Stimulated activated CD8-positive, alpha-beta memory T cell treated with anti-CD3 and anti-CD28 coated beads, Interleukin-12 subunit alpha, Interleukin-12 subunit beta, amount 100 ng/mL, for 1 hour (primary cell): ENCODE results near the gene CNOT10.
"Not testable (repeated sequence)": the region's sequence is repeated elsewhere in the genome, so short reads cannot be mapped to it uniquely, and the experiment has no call there.

Experiments
- DNase-seq: peaks from one replicate; pipeline ENCODE4 v3.0.0-alpha.2; 2020; ENCODE audit warnings: low read depth

CNOT10 gene

DNA sequence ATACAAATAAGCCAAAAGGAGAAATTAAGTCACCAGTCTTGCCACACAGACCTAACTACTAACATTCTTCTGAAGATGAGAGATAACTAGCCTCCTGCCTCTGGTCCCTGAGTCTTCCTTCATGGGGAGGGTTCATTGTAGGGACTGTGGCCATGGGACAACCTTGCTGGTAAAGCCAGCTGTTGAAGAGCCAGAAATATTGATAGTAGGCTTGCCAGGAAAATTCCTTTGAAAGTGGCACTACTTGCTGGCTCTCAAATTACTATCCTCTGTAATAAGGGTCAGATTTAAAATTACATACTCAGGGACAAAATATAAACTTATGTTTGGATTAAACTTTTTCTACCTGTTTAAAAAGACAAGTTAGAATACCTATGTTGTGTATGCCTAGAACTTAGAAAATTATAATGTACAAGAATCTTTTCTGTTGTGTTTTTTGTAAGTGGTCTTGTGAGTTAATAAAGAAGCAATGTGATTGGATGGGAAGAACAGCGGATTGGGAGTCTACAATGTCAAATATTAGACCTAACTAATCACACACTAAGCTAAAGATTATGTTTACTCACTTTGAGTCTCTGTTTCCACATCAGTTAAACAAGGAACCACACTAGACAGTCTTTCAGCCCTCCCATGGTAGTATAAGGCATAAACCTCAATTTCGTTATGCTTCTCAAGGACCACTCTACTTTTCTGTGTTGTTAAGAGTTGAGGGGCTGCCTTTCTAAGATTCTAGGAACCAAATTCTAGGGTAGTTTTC lies 72.8 kb downstream of the CNOT10 start:
- no peak for DNase-seq

DNA sequence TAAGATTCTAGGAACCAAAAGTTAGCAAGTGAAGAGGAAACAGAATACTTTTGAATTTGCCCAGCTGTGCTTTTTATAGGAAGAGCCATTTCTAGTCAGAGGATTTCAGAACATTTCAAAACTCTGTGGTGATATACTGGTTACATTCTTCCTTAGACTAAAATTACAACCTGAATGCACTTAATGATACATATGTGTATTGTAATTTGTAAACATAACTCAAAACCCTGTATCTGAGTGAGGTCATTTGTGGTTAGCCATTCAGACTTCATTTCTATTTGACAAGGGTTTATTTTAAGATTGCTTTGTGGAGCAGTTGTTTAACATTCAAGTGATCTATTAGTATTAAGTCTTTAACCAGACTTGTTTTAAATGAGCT lies 73.4 kb downstream of the CNOT10 start:
- no peak for DNase-seq

DNA sequence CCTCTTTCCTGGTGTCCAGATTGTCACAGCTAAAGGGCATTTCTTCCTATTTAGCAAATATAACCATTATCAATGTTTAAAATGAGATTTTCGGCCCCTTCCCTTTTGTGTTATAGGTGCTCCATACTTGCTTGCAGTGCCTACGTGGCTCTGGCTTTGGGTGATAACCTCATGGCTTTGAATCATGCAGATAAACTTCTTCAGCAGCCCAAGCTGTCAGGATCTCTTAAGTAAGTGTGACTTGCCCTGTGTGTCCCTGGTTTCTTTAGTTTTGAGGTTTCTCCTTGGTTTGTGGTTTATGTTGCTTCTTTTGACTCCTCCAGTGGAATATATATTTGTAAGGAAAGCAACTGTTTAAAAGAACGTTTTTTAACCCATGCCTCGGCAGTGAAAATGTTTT lies 74.4 kb downstream of the CNOT10 start:
- DNase-seq = no peak

DNA sequence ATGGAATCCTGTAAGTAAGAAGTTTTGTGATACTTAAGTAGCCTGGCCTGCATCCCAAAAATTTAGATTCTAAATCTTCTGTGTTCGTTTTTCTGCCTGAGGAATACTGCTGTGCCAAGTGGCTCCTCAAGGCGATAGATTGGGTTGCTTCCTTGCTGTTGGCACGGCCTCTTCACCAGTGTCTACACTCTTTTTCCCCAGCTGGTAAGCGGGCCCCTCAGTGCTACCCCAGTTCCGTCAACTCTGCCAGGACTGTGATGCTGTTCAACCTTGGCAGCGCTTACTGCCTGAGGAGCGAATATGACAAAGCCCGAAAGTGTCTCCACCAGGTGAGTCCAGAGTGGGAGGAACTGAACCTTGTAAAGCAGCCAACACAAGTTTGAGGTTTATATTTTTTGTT lies 79.5 kb downstream of the CNOT10 start:
- DNase-seq = no peak

DNA sequence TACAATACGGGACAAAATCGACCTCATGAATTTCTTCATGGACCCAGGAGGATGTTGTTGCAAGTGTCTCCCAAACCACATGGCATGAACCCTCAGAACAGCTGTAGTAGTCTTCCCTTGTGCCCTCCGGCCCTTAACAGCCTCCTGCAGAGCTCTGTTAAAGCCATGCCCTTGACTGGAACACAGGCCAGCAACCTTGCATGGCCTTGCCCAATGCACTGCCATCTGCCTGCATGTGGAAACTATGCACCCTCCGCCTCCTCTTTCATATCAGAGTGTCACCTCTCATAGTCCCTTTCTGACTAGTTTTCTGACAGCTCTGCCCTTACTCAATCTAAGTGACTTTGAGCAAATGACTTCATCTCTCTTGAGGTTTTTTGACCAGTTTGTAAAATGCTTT lies 93.4 kb downstream of the CNOT10 start:
- no peak for DNase-seq

DNA sequence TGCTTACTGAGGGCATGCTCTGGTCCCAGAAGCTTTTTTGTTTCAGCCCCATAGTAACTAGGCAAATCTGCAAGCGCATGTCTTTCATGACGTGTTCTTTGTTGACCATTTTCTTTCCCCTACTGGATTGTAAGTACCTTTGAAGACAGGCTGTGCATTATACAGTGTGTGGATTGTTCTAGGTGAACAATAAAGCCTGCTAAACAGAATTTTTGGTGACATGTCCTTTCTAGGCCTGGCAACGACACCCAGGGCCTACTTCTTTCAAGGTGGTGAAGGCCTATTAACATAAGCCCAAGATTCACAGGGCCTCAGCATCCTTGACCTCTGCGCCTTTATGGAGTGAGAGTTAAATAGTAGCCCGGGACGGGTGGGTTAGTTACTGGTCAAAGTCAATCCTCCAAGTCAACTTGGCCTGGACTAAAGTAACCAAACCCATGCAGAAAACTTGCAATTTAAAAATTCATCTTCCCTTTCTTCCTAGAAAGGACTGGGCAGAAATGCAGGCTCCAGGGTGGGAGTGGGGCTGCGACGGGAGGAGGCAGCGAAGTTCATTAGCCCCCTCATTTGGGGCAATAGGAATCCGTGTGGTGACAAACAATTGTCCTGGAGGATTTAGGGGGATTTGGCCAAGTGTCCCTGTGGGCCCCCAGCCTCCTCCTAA lies 95.2 kb downstream of the CNOT10 start:
- DNase-seq = no peak

DNA sequence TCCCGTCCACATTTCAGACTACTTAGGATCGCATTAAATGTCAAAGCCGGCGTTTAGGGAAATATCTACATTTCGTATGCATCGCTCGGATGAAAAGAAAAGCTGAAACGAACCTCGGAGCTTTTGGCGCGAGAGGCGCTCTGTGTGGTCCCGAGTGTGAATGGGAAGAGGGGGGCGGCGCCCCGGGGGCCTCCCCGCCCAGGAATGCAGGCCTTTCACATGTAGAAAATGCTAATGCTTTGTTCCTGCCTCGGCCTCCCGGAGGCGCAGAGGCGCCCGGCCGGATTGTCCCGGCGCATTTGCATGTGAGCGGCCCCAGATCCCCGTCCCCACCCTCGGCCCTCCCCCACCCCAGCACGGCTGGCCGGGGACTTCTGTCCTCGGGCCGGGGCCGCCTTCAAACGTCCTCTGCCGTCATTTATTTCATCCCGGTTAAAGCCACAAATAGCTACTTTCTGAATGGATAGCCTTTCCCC lies 95.8 kb downstream of the CNOT10 start:
- DNase-seq = no peak

DNA sequence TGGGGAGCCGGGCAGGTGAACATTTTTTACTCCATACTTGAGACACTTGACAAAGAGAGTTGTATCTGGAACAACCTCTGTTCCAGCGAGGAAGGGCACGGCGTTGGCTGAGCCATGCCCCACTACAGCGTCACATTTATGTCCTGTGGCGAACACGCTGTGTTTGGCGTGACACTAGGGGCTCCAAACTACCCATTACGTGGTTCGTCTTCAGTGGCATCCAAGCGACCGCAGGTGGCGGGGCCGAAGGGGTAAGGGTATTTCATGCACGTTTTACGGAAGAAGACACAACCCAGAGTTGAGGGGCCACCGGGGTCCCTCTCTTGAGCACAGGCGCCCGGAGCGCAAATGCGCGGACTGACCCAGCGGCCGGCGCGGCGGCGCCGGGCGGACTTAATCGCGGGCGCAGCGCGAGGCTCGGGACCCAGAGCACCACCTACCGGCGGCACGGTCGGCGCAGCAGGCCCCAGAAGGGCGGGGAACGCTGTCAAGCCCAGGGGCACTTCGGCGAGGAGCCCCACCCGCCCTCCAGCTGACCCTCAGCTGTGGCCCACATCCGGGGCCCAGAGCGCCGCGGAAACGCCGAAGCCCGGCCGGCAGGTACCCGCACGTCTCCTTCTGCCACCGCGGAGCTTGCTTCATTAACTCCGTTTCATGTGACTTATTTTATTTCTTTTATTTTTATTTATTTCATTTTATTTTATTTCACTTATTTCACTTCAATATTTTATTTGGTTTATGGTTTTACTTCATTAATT lies 96.4 kb downstream of the CNOT10 start:
- peak; percentile 42 for DNase-seq

DNA sequence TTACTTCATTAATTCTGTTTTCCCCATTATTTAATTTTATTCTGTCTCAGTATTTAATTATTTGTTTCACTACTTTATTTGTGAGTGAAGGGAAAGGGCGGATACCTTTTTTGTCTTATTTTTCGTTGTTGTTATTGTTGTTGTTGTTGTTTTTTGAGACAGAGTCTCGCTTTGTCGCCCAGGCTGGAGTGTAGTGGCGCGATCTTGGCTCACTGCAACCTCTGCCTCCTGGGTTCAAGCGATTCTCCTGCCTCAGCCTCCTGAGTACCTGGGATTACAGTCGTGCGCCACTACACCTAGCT lies 96.9 kb downstream of the CNOT10 start:
- not testable (repeated sequence) for DNase-seq

DNA sequence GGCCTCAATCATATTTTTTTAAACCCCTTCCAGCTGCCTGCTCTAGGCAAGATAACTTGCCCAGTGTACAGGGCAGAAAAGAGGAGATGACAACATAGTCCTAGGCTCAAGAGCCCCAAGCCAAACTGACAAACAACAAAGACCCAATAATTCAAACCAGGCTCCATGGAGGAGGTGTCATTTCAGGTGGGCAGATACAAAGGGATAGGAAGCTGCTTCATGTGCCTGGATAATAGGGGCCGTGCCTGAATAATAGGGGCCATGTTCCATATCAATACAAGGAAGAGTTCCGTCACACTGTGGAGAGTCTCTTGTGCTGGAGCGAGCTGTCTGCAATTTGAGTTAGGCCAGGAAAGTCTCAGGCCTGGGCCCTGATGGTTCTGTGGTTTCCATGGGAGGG lies 97.4 kb downstream of the CNOT10 start:
- DNase-seq = no peak

DNA sequence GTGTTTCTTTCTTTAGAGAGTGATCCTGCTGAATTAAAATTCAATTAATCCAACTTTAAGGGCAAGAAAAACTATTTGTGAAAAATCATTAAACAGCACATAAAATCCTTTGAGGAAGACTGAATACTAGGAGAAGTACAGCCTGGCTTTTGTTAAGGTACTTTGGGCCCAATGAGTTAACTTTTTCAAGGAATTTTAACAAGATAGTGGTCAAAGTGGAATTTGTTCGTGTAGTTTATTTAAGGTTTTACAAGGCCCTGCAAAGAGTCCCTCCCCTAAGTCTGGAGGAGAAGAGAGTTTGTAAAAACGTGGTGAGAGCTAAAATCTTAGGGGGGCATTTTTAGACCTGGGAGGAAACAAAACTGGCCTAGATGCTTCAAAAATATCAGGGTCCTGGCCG lies 106.8 kb downstream of the CNOT10 start:
- no peak for DNase-seq

DNA sequence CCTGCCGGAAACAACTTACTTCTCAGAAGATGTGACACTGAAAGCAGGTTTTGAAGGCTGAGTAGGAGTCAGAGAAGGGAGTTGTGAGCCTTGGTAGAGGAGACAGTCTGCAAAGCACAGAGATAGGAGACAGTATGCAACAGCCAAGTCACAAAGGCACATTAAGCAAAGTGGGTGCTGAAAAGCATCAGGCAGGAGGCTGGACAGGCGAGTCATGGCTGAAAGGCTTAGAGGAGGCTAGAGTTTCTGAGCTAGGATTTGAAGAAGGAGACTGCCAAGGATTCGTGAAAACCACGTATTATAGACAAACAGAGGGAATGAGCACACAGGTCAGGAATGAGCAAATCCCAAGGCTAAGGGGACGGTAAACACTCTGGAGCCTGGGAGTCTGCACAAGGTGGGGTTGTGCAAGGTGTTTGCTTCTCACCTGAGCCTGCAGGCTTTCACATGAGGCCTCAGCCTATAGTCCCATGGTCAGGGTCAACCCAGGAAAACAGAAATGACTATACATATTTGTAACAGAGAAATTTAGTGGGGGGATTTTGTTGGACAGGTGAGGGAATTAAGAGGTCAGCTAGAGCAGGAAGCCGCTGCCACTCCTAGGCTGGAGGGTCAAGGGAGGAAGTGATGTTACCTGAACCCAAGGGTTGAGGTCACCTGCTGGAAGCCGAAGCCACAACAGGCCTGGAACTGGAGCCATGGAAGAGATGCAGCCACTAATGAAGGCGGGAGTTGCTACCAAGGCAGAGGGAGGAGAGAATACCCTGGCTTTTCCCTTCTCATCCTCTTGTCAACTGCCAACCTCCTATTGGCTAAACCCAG lies 109.7 kb downstream of the CNOT10 start:
- no peak for DNase-seq

DNA sequence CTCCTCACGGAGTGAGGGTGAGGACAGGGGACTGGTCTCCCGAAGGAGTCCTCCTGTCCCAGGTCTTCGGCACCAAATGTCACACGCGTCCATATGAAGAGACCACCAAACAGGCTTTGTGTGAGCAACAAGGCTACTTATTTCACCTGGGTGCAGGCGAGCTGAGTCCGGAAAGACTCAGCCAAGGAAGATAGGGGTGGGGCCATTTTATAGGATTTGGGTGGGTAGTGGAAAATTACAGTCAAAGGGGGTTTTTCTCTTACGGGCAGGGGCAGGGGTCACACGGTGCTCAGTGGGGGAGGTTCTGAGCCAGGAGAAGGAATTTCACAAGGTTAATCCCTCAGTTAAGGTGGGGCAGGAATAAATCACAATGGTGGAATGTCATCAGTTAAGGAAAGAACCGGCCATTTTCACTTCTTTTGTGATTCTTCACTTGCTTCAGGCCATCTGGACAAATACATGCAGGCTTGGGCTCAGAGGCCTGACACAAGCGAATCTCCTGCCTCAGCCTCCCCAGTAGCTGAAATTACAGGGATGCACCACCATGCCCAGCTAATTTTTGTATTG lies 111.5 kb downstream of the CNOT10 start:
- DNase-seq = not testable (repeated sequence)

DNA sequence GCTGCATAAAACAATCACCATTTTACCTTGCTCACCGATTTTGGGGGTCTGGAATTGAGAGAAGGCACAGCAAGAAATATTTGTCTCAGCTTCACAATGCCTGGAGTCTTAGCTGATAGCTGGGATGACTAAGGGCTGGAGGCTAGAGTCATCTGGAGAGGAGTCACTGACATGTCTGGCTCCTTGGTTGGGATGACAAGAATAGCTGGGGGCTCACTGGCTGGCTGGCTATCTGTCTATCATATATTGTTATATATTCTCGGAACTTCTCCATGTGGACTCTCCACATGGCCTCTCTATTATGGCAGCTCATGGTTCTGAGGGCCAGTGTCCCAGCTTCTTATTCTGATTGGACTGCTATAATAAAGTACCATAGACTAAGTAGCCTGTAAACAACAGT lies 112.8 kb downstream of the CNOT10 start:
- no peak for DNase-seq

DNA sequence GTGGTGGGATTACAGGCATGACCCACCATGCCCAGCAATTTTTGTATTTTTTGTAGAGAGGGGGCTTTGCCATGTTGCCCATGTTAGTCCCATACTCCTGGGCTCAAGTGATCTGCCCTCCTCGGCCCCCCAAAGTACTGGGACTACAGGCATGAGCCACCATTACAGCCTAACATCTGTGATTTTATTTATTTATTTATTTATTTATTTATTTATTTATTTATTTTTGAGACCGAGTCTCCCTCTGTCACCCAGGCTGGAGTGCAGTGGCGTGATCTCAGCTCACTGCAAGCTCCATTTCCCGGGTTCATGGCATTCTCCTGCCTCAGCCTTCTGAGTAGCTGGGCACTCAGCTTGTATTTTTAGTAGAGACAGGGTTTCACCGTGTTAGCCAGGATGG lies 116.5 kb downstream of the CNOT10 start:
- DNase-seq = not testable (repeated sequence)

DNA sequence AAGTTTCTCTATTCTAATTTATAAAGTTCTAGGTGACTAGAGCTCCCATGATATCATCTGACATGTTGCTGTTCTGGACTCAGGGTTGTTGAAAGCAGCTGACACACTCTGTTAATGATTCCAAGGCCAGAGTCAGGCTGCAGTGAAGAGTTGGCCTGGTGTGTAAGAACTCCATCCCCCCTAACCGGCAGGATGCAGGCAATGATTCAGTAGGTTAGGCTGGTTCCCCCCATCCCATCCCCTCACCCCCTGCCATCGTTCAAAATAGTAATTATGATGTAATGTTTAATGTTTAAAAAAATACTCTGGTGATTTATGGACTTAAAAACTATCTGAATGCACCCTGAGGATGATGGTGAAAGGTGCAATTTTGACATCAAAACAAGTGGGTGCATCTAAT lies 128.2 kb downstream of the CNOT10 start:
- no peak for DNase-seq

DNA sequence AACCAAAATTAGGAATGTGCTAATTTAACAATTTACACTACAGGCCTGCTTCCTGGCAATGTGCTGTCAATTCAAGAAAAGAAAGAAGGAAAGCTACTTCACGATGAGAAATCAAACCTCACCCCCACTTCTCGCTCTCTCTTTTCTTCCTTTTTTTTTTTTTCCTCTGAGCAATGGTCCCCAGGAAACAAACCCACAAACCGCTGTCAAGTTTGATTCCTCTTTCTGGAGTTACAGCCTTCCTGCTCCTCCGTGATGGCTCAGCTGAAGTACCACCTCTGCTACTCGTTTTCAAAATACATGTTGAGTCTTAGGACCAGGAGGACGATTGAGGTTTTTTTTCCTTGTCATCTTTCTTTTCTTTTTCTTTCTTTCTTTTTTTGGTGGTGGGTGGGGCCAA lies 129.4 kb downstream of the CNOT10 start:
- DNase-seq = no peak

DNA sequence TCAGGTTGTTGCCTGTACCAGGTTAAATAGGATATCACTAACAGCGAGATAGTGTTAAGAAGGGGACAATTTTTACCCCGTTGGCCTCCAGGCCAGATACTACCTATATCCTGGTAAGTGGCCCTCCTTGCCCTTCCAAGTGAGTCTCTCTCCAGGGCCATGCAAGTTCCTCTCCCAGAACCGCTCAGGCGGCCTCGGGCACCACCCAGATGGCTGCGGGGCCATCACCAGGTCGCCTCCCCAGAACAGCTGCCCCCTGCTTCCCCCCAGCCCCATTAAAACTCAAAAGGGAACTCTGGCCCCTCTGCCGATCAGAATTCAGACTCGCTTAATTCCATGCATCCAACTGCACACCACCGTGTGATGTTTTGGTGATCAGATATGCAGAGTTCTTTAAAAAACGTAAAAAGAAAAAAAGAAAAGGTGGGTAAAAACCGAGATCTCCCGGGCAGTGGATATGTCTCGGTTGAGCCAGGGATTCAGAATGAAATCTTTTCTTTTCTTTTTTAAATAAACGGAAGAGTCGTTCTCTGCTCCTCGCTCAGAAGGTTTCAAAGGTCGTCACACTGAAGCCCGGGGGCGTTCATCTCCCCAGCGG lies 131.0 kb downstream of the CNOT10 start:
- DNase-seq = no peak

DNA sequence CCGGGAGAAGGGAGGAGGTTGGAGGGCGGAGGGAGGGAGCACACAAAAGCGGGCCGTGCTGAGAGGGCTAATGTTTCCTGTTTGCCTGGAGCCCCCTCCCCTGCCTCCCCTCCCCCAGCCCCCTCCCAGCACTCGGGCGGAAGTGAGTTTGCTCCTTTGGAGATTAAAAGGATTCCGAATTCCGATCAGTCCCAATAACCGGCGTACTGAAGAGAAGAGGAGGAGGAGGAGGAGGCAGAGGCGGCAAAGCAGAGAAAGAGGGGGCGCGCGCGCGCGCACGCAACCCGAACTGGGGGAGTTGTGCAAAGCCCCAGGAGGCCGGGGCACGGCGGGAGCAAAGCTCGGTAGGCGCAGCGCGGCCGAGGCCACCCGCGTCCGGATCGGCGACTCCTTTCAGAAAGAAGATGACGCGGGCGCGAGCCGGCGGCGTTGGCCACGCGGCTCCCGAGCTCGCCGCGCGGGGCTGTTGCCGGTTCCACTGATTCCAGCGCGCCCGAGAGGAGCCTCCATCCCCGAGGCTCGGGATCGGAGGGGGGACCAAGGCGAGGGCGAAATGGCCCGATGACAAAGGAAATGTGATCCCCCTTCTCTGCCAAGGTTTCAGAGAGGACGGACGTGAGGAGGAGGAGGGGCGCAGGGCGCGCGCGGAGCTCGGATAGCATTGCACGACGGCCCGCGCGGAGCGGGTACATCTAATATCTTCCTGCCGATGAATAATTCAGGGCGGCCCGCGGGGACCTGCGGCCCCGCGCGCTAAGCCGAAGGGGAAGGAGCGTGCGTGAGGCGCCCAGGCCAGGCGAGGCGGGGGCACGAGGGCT lies 131.7 kb downstream of the CNOT10 start:
- DNase-seq = no peak

DNA sequence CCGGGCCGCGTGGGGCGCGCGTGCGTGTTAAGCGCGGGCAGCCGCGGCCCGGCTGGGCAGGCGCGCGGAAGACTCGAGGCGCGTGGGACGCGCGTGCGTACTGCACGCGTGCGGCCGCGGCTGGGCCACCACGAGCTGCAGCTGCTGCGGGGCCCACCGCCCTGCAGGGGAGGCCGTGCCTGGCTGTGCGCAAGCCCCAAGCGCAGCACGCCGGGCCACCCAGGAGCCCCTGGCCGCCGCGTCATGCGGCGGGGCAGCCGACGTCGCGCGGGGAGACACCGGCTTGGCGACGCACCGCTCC lies 132.2 kb downstream of the CNOT10 start:
- no peak for DNase-seq
